Hematopoietic multipotent progenitor cell treated with erythropoietin and hydrocortisone succinate and interleukin-3 and kit ligand, for 6 days (in vitro differentiated cells): ENCODE results near the gene SERPINB5.

Source experiments
- DNase-seq: peaks from one replicate; pipeline ENCODE4 v3.0.0-alpha.2; 2015

Gene SERPINB5

DNA sequence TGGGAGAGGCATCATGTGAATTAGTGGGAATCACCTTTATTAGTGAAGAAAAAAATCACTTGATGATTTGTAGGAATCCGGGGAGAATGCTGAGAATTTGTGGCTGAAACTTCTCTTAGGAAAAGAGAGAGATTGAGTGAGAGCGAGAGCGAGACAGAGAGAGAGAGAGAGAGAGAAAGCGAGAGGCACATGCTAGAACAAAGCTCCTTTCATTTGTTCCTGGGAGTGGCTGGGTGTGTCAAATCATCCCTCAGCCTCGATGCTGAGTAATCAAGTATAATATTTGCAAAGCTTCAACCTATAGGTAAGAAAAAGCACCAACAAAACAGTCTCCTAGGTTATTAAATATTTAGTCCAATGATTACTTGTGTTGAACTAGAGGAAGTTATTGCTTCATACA is 4.4 kb upstream of the SERPINB5 start:
- DNase-seq, result no peak

DNA sequence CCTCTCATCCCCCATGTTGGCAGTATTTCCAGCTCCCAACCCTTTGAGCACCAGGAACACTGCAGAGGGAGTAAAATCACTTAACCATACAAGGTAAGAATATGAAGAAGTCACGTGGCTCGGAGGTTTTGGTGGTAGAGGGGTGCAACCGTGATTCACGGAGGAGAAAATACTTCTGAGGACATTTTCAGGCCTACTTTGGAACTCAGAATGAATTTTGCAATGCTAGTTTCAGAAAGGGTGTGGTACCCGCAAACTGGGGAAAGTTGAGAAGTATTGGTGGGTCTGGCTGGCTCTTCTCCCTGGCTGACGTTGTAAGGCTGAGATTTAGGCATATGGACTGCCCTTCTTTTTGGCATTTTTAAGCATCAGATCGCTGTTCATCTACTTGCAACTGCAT is 442 bp downstream of the SERPINB5 start:
- DNase-seq, result no peak

DNA sequence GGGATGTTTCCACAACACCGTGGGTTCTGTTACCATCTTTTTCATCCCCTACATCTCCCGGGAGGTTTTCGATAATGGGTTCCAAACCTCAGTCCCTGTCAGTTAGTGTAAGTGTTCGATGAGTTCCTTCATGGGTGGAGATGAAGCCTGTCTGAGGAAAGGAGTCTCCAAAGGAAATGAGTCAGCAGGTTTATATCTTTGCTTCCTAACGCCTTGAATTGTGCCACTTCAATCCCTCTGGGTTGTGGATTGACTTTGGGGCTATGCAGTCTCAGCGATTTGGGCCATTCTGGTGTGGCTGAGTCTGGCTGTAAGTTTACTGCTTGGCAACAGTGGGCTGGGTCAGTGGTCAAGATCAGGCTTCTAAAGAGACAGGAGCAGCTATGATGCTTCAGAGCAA is 1.2 kb downstream of the SERPINB5 start:
- peak; percentile 18 for DNase-seq

DNA sequence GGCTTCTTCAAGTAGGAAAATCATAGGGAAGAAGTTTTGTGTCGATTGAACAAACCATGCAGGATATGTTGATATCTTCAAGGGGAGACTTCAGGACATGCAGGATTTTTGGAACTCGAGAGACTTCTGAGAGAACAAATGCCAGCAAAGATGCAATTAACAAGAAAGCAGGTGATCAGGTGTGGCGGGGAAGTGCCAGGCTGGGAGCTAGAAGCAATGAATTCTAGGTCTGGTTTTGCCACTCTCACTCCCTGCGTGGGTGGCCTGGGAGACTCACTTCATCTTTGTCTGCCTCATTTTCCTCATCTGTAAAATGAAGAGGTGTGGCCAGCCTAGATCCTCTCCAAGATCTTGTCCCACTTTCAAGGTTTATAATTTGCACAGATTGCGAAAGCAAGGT is 3.1 kb downstream of the SERPINB5 start:
- DNase-seq, result no peak

DNA sequence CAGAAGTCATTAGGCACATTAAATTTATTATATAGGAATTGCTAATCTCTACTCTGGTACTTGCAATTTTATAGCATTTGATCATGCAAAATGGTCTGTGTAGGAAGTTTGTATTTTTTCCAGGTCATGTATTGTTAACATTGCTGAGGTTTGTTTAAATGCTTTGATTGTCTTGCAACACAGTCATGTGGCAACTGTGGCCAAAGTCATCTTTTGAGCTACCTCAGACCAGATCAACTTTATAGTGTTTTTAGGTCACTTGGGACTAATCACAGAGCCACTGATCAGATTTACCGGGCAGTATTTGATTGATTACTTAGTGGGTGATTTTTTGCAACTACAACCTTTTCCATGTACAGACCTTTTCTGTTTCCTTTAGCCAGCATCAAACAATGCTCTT is 3.7 kb downstream of the SERPINB5 start:
- DNase-seq, result no peak

DNA sequence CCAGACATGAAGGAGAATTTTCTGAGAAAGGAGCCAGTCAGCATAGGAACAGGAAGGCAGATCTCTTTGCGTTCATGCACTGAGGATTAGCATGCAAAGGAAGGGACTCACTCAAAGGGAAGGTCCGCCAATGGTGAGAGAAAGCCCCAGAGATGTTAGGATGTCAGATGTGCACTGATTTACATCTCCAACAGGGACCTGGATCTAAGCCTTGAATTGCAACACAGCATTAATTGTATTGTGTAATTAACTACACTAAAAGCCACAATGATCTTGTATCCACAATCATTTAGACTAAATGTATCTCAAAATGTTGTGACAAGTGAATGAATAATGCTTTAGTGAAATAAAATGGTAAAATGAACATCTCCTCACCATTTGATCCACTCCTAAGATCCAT is 4.2 kb downstream of the SERPINB5 start:
- DNase-seq, result no peak

DNA sequence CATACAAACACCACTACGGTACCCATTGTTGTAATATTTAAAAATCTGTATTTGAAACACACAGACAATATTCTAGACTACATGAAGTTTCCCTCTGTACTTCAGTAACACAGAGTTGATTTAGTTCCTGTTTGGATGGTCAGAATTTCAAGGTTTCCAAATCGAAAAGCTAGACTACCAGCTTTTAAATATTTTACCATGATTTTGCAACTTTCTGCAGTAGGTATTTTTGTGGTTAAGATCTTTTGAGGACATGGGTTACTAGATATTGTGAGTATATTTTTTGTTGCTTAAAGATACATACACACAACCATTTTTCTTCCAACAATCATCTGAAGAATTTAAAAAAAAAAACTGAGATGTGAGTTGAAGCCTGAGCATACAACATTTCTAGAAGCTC is 10.9 kb downstream of the SERPINB5 start:
- peak; percentile 38 for DNase-seq

DNA sequence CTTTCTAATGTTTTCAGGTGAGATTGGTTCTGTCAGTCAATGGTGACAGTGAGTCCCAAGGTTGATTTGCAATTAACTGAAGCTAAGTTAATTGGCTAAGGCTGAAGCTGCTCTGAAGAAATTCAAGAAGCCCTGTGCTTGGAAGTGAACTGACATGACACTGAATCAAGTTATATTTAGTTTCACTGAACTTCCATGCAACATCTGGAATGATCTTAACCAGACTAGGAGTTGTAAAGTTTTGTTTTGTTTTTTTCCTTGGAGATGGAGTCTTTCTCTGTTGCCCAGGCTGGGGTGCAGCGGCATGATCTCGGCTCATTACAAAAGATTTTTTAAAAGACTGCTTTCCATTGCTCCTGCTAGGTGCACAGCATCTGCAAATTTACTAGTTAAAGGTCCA is 11.4 kb downstream of the SERPINB5 start:
- no peak for DNase-seq

DNA sequence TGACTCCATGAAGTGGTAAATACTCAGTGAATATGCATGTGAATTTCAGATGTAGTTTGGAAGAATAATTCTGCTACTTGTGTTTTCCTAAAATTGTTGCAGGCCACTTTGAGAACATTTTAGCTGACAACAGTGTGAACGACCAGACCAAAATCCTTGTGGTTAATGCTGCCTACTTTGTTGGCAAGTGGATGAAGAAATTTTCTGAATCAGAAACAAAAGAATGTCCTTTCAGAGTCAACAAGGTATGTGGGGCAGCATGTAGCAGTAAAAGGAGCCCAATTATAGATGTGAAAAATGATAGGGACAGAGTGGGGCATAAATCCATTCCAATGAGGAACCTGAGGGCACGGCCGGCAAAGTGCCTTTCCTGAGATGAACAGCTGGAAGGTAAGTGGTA is 16.1 kb downstream of the SERPINB5 start:
- DNase-seq, result no peak

DNA sequence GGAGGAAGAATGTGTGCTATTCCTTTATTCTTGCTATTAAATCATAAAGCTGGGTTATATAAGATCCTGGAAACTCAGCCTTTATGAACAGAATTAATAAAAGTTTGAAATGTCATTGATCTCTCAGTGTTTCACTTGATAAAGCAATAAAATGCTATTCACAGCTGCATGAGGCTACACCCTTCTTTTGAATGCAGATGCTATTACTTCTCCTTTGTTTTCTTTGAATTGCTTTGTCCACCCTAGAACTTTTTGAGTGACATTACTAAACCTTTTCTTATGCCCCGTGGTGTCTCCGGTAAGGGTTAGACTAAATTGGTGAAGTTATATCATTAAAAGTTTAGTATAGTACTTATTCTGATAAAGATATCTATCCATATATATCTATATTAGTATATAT is 18.9 kb downstream of the SERPINB5 start:
- no peak for DNase-seq

DNA sequence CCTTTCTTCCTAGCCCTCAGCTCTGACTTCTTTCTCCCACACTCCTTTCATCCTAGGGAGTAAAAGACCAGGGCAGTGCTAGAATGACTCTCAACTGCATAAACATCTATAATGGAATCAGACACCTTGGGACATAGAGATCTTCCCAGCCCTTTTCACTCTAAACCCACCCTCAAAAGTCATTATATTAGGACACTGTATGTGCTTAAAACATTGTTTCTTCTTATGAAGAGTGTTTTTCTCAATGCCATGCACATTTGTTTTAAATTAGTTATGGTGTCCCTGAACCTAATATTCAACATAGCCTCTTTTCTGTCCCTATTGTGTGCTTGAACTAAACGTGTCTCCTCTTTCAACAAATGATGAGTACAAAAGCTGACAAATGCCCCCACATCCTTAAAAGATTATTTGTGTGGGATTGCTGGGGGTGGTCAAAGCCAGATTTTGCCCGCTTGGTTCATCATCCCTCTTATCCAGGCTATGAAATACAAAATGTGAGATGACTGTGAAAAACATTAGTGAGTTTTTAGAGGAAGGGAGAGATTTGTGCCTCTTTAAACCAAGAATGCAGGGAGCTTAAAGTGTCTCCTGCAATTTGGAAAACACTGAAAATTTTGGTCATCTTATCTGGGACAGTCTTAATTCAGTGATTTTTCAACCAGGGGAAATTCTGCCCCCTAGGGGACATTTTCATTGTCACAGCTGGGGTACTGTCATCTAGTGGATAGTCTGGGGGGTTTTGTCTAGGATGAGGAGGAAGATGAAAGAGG is 29.0 kb downstream of the SERPINB5 start:
- peak; percentile 68 for DNase-seq

DNA sequence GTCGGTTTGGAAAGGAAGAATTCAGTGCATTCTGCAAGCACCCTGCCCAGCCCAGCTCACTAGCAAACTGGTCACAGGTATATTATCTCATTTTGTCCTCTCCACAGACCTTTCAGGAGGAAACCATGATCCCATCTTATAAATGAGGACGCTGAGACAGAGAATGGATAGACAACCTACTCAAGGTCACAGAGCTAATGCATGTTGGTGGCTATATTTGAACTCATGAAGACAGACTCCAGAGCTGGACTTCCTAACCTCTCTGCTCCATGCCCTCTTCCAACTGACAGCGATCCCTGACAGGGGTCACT is 29.5 kb downstream of the SERPINB5 start:
- no peak for DNase-seq

DNA sequence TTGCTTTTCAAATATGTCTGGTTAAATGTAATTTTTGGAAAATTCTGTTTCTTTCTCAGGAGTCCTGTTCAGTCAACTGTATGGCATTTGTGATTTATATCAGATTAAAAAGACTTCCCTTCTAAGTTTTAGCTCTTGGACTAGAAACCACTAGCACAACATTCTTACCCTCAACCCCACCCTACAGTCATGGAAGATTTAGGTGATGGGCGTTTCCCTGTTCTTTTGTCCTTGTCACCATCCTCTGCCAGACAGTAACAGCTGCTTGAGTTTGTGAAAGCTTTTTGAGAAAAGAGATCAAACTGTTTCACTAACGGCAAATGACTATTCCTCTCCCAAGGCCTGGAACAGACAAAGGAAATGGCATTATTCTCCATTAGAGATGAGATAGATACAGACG is 31.8 kb downstream of the SERPINB5 start:
- peak; percentile 51 for DNase-seq

DNA sequence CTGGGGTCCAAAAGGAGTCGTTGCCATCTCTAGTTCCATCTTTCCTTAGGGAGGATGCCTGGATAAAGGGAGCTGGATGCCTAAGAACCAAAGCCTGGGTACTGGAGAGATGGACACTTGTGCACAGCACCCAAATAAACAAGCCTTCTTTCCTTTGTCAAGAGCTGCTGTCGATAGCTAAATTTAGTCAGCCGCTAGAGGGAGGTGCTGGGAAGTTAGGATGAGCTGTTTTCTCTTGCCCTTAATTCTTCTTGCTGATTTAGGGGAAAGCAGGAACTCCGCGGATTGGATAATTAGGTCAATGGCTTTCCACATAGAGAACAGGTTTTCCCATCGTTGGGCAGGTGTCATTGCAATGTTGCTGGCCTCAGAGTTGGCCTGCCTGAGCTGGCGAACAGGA is 34.5 kb downstream of the SERPINB5 start:
- DNase-seq, result peak; percentile 66

DNA sequence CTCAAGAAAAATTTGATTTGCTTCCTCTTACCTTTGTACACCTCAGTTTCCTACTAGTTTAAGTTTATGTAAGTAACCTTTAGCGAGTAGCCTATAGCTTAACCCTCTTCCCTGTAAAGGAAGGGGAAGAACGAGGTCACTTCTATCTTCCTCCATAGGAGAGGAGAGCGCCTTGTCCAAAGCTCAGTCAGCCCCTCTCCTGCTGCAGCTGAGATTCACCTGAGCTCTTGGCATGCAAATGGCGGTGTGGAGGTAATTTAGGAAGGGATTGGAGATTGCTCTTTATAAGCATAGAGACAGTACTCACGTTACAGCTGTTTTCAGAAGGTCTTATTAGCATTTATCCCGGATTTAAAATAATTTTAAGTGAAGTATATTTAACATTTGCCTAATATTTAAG is 37.6 kb downstream of the SERPINB5 start:
- no peak for DNase-seq

DNA sequence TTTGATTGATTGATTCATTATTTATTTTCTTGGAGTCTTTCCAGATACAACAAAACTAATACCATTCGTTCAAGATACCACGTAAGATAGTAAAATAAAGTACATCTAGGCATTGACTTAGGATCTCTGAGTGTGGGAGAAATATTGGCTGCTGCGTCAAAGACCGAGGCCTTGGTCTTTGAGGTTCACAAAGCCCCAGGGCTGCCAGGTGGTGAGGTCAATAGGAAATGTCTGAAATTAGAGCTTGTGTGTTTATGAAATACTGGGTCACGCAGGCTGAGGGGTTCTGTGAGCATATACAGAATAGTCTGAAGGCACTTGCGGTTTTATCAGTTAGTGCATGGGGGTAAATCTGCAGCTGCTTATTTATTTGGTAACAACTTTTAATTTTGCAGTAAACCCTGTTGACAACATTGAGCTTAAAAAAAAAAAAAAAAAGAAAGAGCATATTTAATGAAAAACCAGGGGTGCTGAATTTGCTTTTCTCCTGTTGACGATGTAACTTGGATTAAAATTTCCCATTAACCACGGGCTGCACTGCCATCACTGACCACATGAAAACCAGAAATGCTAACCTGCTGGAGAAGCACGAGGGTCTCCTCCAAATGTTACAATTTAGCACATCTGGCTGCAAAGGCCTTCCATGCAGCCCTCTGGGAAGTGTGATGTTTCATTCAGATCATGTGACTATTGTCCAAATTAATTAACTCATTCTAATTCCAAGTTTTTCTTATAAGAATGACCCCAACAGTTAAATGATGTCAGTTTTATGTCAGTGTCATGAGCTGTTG is 38.3 kb downstream of the SERPINB5 start:
- no peak for DNase-seq

DNA sequence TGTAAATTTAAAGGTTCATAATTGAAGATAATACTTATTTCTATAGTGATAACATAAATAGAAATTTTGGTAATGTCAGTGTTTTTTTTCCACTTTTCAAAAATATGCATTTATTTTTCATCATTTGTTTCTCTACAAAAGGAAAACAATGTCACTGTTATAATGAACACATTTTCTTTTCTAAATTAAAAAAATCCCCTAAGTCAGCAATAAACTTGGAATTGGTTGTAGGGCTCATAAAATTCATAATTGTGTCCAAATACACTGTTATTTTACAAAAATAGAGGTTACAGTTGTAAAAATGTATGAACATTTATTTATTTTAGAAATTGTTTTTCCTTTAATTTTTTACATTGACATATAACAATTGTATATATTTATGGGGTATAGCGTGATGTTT is 39.0 kb downstream of the SERPINB5 start:
- DNase-seq, result no peak

DNA sequence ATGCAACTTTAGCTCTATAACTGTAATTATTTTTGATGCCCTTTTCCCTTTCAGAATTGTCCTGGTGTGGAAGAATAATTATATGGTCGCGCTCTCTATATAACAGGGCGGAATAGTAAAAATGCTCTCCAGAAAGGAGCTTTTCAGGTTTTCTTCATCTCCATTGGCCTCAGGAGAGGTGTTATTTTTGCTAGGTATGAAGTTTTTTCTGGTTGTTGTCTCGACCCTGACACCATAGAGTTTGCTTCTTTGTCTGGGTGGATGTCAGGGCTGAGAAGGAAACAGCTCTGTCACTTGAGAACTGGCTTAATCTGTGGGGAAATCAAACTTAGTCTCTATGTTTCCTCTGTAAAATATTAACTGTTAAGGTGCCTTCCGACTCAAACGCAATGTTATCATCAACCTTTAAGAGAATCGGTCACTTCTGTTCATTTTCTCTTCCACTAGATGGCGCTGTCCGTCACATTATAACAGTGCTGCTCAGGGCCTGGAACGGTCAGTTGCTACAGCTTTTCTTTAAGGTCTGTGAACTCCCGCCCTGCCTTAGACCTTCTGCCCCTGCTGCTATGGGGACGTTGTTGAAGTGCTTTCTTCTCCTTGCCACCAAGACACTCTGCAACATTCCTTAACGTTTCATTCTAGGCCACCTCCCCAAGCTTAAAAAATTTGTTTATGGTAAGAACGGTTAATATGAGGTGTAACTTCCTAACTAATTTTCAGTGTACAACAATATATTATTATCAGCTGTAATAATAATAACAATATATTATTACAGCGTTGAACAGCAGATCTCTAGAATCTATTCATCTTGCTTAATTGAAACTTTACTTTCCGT is 41.6 kb downstream of the SERPINB5 start:
- DNase-seq, result peak; percentile 95

DNA sequence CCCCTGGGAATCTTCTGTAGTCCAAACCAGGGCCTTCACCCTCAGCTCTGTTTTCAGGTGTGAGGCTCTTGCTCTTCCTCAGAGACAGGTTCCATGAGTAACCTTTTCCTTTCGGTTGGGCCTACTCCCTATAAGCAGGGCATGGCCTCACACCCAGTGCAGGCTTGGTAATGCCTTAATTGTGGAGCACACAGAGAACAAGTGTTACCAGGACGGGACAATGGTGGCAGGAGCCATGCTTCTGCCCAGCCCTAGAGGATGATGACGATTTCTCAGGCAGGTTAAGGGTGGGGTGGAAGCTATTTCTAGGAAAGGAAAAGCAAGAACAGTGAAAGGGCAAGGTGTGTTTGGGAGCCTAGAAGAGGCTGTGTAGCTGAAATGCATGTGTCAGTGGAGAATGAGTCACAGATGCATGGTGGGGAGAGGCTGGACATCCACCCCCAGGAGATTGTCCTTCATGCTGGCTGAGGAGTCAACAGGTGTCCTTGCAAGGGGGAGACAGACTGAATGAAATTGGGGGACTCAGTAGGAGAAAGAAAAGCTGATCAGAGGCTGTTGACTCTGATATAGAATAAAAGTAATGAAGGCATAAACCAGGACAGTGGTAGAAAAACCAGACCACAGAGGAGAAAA is 43.4 kb downstream of the SERPINB5 start:
- no peak for DNase-seq

DNA sequence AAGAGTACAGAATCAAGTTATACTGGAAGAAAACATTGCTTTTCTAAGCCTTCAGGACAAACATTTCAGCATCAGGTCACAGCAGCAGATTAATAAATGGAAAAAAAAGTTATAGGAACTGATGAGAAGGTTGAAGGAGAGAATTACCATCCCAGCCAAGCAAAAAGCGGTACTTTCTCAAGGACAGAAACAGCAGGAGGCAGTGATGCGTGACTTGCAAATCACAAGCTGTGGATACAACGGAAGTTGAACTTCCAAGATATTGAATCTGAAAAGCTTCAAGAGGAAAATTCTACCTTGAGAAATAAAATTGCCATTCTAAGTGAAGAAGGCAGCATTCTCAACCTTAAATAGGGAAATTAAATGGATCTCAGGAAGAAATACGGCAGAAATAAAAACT is 46.9 kb downstream of the SERPINB5 start:
- no peak for DNase-seq

DNA sequence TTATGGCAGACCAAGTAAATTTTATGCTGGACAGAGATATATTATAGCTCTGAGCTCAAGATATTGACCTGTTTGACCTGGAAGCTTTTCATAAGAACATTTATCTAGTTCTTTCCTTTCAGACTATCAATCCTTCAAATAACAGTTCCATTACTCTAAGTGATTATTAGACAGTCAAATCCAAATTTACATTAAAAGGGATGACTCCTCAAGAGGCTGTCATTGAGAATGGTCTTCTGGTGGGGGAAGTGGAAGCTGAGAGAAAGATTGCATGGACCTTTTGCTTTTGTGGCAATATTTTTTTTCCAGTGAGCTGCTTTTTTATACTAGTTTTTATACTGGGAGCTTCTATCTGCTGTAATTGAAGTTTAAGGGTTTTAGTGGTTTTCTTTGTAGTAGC is 50.5 kb downstream of the SERPINB5 start:
- no peak for DNase-seq

DNA sequence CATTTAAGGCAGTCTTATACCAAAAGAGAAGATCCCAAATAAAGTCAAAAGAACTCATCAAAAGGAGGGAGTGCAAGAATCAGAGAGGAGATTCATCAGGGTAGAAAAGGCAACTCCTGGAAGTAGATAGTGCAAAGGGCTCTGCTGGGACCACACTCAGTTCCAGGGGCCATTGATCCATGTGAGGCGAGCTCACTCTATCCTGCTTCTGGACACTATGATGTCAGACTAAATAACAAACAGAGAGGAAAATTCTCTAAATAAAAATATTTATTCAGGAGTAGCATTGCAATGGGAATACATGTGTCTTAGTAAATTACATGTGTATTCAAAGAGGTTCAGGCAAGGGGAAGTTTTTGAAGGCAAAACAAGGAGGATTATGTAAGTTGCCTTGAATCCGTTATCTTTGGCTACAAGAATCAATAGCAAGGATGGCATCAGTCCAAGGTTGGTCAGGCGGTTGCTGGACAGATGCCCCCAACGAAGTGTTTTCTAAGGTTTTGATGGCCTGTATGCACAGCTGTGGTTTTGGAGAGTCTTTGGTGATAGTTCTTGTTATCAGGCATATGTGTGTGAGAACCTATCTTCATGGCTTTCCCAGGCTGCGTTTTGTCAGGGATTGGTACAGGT is 52.2 kb downstream of the SERPINB5 start:
- DNase-seq, result no peak

DNA sequence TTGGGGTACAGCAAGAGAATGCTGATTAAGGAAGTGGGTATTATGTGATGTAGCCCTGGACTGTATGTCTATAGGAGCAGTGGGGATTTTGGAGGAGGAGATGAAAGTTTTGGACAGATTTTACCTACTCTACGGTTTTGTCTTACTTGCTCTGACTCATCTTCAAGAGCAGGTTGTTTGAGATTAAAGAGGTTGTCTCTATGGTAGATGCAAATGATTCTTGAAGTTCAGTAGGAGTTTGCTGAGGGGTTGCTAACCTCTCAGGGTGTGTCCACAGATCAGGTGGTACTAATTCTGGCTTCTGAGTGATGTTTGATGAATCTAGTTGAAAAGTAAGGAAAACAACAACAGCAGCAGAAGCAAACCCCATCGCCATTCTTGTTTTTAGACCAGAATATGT is 55.7 kb downstream of the SERPINB5 start:
- no peak for DNase-seq
